H1 (cell line): Measurements from ENCODE around the gene SCRN1. TPM values are rescaled to one million over a fixed set of nuclear protein-coding genes. Genes with fewer than 3 reads are reported as not detected.

Source experiments
- BRCA1 ChIP-seq: IDR thresholded peaks from 2 replicates; pipeline ENCODE4 v1.6.1; 2012; ENCODE audit warnings: low read depth, low read length, improper control_type of control experiment
- CBX5 ChIP-seq: fragments of 300-800, 300-1000 bp; sonication (generic); IDR thresholded peaks from 2 replicates; pipeline ENCODE4 v1.7.1; 2016; ENCODE audit warnings: antibody characterized with exemption, low read length, low read depth
- SIRT6 ChIP-seq: IDR thresholded peaks from one replicate; pipeline ENCODE4 v1.7.1; 2012; ENCODE audit warnings: low read length, inconsistent platforms
- SUZ12 ChIP-seq: fragments of 200-600 bp; sonication (generic); IDR thresholded peaks from 2 replicates; pipeline ENCODE4 v1.6.1; 2012; ENCODE audit warnings: mild to moderate bottlenecking, inconsistent platforms, low read length, moderate library complexity, mixed read lengths
- polyA plus RNA-seq, 7 experiments: library from polyadenylated mRNA; depleted of rRNA in 3 of 7; stranded (reverse) in 5 of 7; unstranded in 2 of 7; fragments of >200 nt in 5 of 7; fragments of 200-250 nt in 2 of 7; gene quantifications; 1 replicate in 5 of 7; 2 replicates in 1 of 7; 4 replicates in 1 of 7; pipeline versions ENCODE4 v1.2.1 to v1.2.3, GENCODE V29; 2011 to 2013; ENCODE audit warnings: missing spikeins in 2 of 7, mixed read lengths in 2 of 7
- total RNA-seq: library from RNA; stranded (reverse); fragmentation: NEBNext Ultra II Directional; extraction: Animal tissue kit (Norgen Biotek cat#: 25700); gene quantifications from 2 replicates; pipeline ENCODE4 v1.2.1, GENCODE V29; 2021
- TF ChIP-seq, protein P1 (sequence below): fragments of 300-600 bp; sonication (generic); IDR thresholded peaks from 2 replicates; pipeline ENCODE4 v1.7.1; 2012; ENCODE audit warnings: low read length, moderate library complexity, mild to moderate bottlenecking, inconsistent platforms; ENCODE audit not compliant: insufficient replicate concordance

Gene SCRN1
- total and polyA plus RNA-seq, 2 of the 8 experiments (the other 6 are each of a cell fraction or from before 2014, with no cell fraction given), result 36.0 to 75.8 TPM

DNA sequence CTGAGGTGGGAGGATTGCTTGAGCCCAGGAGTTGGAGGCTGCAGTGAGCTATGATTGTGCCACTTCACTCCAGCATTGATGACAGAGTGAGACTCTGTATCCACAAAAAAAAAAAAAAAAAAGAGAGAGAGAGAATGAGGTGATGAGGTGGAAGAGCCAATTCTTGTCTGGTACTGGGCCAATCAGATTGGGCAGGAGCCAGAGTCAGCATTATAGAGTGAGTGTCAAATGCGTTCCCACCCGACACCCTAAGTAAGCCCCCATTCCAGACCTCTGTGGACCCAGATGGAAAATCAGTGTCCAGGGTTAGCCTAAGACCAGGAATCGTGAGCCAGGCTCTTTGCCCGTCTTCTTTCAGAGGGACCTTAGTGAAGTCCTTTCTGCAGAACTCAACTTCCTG lies 99.3 kb downstream of the SCRN1 start (continued):
- TF ChIP-seq, protein P1, sequence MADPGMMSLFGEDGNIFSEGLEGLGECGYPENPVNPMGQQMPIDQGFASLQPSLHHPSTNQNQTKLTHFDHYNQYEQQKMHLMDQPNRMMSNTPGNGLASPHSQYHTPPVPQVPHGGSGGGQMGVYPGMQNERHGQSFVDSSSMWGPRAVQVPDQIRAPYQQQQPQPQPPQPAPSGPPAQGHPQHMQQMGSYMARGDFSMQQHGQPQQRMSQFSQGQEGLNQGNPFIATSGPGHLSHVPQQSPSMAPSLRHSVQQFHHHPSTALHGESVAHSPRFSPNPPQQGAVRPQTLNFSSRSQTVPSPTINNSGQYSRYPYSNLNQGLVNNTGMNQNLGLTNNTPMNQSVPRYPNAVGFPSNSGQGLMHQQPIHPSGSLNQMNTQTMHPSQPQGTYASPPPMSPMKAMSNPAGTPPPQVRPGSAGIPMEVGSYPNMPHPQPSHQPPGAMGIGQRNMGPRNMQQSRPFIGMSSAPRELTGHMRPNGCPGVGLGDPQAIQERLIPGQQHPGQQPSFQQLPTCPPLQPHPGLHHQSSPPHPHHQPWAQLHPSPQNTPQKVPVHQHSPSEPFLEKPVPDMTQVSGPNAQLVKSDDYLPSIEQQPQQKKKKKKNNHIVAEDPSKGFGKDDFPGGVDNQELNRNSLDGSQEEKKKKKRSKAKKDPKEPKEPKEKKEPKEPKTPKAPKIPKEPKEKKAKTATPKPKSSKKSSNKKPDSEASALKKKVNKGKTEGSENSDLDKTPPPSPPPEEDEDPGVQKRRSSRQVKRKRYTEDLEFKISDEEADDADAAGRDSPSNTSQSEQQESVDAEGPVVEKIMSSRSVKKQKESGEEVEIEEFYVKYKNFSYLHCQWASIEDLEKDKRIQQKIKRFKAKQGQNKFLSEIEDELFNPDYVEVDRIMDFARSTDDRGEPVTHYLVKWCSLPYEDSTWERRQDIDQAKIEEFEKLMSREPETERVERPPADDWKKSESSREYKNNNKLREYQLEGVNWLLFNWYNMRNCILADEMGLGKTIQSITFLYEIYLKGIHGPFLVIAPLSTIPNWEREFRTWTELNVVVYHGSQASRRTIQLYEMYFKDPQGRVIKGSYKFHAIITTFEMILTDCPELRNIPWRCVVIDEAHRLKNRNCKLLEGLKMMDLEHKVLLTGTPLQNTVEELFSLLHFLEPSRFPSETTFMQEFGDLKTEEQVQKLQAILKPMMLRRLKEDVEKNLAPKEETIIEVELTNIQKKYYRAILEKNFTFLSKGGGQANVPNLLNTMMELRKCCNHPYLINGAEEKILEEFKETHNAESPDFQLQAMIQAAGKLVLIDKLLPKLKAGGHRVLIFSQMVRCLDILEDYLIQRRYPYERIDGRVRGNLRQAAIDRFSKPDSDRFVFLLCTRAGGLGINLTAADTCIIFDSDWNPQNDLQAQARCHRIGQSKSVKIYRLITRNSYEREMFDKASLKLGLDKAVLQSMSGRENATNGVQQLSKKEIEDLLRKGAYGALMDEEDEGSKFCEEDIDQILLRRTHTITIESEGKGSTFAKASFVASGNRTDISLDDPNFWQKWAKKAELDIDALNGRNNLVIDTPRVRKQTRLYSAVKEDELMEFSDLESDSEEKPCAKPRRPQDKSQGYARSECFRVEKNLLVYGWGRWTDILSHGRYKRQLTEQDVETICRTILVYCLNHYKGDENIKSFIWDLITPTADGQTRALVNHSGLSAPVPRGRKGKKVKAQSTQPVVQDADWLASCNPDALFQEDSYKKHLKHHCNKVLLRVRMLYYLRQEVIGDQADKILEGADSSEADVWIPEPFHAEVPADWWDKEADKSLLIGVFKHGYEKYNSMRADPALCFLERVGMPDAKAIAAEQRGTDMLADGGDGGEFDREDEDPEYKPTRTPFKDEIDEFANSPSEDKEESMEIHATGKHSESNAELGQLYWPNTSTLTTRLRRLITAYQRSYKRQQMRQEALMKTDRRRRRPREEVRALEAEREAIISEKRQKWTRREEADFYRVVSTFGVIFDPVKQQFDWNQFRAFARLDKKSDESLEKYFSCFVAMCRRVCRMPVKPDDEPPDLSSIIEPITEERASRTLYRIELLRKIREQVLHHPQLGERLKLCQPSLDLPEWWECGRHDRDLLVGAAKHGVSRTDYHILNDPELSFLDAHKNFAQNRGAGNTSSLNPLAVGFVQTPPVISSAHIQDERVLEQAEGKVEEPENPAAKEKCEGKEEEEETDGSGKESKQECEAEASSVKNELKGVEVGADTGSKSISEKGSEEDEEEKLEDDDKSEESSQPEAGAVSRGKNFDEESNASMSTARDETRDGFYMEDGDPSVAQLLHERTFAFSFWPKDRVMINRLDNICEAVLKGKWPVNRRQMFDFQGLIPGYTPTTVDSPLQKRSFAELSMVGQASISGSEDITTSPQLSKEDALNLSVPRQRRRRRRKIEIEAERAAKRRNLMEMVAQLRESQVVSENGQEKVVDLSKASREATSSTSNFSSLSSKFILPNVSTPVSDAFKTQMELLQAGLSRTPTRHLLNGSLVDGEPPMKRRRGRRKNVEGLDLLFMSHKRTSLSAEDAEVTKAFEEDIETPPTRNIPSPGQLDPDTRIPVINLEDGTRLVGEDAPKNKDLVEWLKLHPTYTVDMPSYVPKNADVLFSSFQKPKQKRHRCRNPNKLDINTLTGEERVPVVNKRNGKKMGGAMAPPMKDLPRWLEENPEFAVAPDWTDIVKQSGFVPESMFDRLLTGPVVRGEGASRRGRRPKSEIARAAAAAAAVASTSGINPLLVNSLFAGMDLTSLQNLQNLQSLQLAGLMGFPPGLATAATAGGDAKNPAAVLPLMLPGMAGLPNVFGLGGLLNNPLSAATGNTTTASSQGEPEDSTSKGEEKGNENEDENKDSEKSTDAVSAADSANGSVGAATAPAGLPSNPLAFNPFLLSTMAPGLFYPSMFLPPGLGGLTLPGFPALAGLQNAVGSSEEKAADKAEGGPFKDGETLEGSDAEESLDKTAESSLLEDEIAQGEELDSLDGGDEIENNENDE, result no peak
- no peak for TF ChIP-seq SIRT6
- no peak for TF ChIP-seq CBX5
- no peak for TF ChIP-seq BRCA1
- TF ChIP-seq SUZ12, result no peak
